CD4-positive, CD25-positive, alpha-beta regulatory T cell (primary cell): Measurements from ENCODE around the gene SH2D1B. TPM values are rescaled to one million over a fixed set of nuclear protein-coding genes. Genes with fewer than 3 reads are reported as not detected.
"Not testable (repeated sequence)": the region's sequence is repeated elsewhere in the genome, so short reads cannot be mapped to it uniquely, and the experiment has no call there.

Experiments used
- ATAC-seq, 2 donors: fragments of 150-1000 bp; cut with Tn5 transposase; one replicate each; pipeline ENCODE4 v1.10.0; 2021; ENCODE audit warnings: low read depth in 2 of 2, moderate number of reproducible peaks in 2 of 2, moderate library complexity in 1 of 2
- DNase-seq, 3 donors: peaks; one replicate each; pipeline versions ENCODE4 v3.0.0 to v3.0.0-alpha.2; 2012 to 2022; ENCODE audit warnings: mixed read lengths in 1 of 3
- H3K27ac ChIP-seq: one replicate; pipeline ENCODE4 v1.7.0; 2013; ENCODE audit warnings: mild to moderate bottlenecking, low read length; ENCODE audit not compliant: insufficient read depth, poor library complexity, severe bottlenecking
- H3K27me3 ChIP-seq: one replicate; pipeline ENCODE4 v1.7.0; 2013; ENCODE audit warnings: low read length; ENCODE audit not compliant: control insufficient read depth, insufficient read depth
- H3K36me3 ChIP-seq: one replicate; pipeline ENCODE4 v1.7.0; 2013; ENCODE audit warnings: mild to moderate bottlenecking, low read length, moderate library complexity; ENCODE audit not compliant: control insufficient read depth, insufficient read depth
- H3K4me1 ChIP-seq: 2 replicates; pipeline ENCODE4 v1.7.0; 2013; ENCODE audit warnings: mild to moderate bottlenecking, low read length; ENCODE audit not compliant: insufficient read depth, control insufficient read depth, poor library complexity, severe bottlenecking
- H3K4me3 ChIP-seq: one replicate; pipeline ENCODE4 v1.7.0; 2013; ENCODE audit warnings: low read depth, mild to moderate bottlenecking, low read length, moderate library complexity
- H3K9me3 ChIP-seq, 2 experiments: 1 replicate in 1 of 2; 2 replicates in 1 of 2; pipeline ENCODE4 v1.7.0; 2013; ENCODE audit warnings: low read length in 2 of 2, mild to moderate bottlenecking in 1 of 2, moderate library complexity in 1 of 2; ENCODE audit not compliant: control insufficient read depth in 2 of 2
- H3K27ac Mint-ChIP-seq, 3 donors: one replicate each; pipeline ENCODE4 v1.8.0; 2020 to 2022; ENCODE audit warnings: mild to moderate bottlenecking in 3 of 3, mixed read lengths in 3 of 3, moderate library complexity in 2 of 3
- H3K27me3 Mint-ChIP-seq: one replicate; pipeline ENCODE4 v1.8.0; 2022; ENCODE audit warnings: mild to moderate bottlenecking, mixed read lengths
- H3K36me3 Mint-ChIP-seq: one replicate; pipeline ENCODE4 v1.8.0; 2020; ENCODE audit warnings: mixed read lengths
- H3K4me1 Mint-ChIP-seq, 4 donors: one replicate each; pipeline ENCODE4 v1.8.0; 2020 to 2022; ENCODE audit warnings: mixed read lengths in 4 of 4, mild to moderate bottlenecking in 1 of 4
- H3K4me3 Mint-ChIP-seq, 4 donors: one replicate each; pipeline ENCODE4 v1.8.0; 2020 to 2022; ENCODE audit warnings: mild to moderate bottlenecking in 4 of 4, mixed read lengths in 4 of 4, moderate library complexity in 3 of 4
- H3K9me3 Mint-ChIP-seq, 7 donors: one replicate each; pipeline ENCODE4 v1.8.0; 2020 to 2022; ENCODE audit warnings: mixed read lengths in 7 of 7, mild to moderate bottlenecking in 3 of 7, moderate library complexity in 2 of 7
- polyA plus RNA-seq, 4 donors: library from polyadenylated mRNA; unstranded; fragments of 300-500 nt; fragmentation: Illumina TruSeq; gene quantifications; one replicate each; pipeline ENCODE4 v1.2.3, GENCODE V29; 2021
- total RNA-seq: library from RNA; stranded (reverse); gene quantifications from one replicate; pipeline ENCODE4 v1.2.3, GENCODE V29; 2022

SH2D1B gene
- total and polyA plus RNA-seq, 5 donors from 2014 or later: 0.12 to 0.37 (median 0.19) TPM; not detected in 2

DNA sequence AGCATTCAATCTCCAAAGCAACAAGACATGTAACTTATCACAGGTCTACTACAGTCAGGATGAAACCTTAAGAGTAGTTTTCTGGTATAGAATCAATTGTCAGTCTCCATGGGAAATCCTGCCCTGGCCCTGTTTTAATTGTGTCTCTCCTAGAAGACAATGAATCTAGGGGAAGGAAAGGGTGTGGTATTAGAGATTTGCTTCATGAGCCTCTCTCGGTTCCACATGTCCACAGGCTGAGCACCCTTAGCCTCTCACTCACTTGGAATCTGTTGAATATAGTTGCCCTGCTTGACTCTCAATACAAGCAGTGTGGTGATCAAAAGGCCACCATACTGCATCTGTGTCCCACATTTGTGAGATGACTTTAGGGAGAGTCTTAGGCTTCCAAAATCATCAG, 53.0 kb downstream of the SH2D1B start:
- Histone ChIP-seq H3K4me3 (no peak overlapping the region), H3K4me1 (no peaks in the 10 kb centered on the region), H3K27ac (no peak overlapping the region), H3K36me3 (no peaks in the 10 kb centered on the region), H3K9me3 (no peaks in the 10 kb centered on the region), H3K27me3 (no peaks in the 10 kb centered on the region)
- peaks cover 13% of the 10 kb centered on the region for H3K27me3 Mint-ChIP-seq
- no peaks in the 10 kb centered on the region for H3K36me3 Mint-ChIP-seq
- no peaks in the 10 kb centered on the region for H3K4me1 Mint-ChIP-seq
- DNase-seq (no peak), ATAC-seq (no peak)
- no peak overlapping the region for H3K4me3 Mint-ChIP-seq
- H3K9me3 Mint-ChIP-seq: no peaks in the 10 kb centered on the region
- H3K27ac Mint-ChIP-seq: no peak overlapping the region

DNA sequence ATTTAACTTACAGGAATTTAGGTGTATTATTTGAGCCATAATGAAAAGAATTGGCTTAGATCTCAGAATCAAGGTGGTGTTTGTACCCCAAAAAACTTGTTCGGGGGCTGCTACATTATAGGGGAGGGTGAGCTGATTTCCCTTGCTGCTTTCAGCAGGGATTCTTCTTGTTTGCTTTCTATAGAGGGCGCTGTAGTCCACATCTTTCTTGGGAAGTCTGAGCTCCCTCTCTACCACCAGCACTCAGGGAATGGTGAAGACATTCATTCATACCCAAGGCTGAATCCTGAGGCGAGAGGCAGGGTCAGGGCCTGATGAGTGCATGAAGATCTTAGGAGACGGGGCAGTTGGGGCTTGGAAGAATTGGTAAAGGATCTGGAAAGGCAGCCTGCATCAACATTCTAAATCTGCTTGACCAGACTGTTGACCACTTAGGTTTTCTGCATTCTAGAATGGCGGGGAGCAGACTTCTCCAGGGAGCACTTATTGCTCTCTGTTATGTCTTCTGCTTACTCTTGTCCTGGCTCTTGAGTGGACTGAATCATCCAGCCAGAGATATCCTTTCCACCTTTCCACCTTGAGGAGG, 54.2 kb downstream of the SH2D1B start:
- H3K27ac Mint-ChIP-seq: no peak overlapping the region
- peaks cover 14% of the 10 kb centered on the region for H3K27me3 Mint-ChIP-seq
- H3K36me3 ChIP-seq: no peaks in the 10 kb centered on the region
- no peaks in the 10 kb centered on the region for H3K4me1 ChIP-seq
- no peak overlapping the region for H3K4me3 Mint-ChIP-seq
- no peaks in the 10 kb centered on the region for H3K9me3 Mint-ChIP-seq
- no peak for ATAC-seq
- no peaks in the 10 kb centered on the region for H3K9me3 ChIP-seq
- no peaks in the 10 kb centered on the region for H3K27me3 ChIP-seq
- H3K27ac ChIP-seq: no peak overlapping the region
- no peak overlapping the region for H3K4me3 ChIP-seq
- DNase-seq: no peak
- no peaks in the 10 kb centered on the region for H3K4me1 Mint-ChIP-seq
- no peaks in the 10 kb centered on the region for H3K36me3 Mint-ChIP-seq

GRCh38 chr1:162353702-162354101, 58.2 kb downstream of the SH2D1B start:
- ATAC-seq: no peak
- no peak overlapping the region for H3K27ac ChIP-seq

DNA sequence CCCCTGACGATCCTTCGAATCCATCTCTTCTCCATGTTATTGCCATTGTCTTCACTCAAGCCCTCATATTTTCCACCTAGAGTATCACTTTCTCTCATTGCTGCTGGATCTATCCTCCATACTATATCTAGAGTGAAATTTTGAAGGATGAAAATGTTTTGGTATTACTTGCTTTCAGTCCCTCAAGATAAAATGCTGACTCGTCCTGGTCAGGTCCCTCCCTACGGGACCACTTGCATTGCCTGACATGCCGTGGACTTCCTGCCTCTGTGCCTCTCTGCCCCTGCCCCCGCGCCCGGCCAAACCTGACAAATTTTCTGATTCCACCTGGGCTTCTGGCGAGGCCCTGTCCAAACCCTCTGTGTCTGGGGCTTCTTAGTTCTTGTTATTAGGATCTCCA, 58.9 kb downstream of the SH2D1B start:
- ATAC-seq (no peak), DNase-seq (no peak)
- Histone ChIP-seq H3K27me3 (peaks cover 3% of the 10 kb centered on the region), H3K27ac (no peak overlapping the region), H3K4me1 (no peaks in the 10 kb centered on the region), H3K36me3 (no peaks in the 10 kb centered on the region), H3K4me3 (no peak overlapping the region), H3K9me3 (no peaks in the 10 kb centered on the region)
- Mint-ChIP-seq H3K9me3 (no peaks in the 10 kb centered on the region), H3K27ac (no peak overlapping the region), H3K36me3 (no peaks in the 10 kb centered on the region), H3K4me1 (no peaks in the 10 kb centered on the region), H3K27me3 (peaks cover 20% of the 10 kb centered on the region), H3K4me3 (no peak overlapping the region)

More at GRCh38 chr1:162353702-162354101, 58.2 kb downstream of the SH2D1B start:
- Histone ChIP-seq H3K36me3 (no peaks in the 10 kb centered on the region), H3K4me1 (no peaks in the 10 kb centered on the region), H3K9me3 (no peaks in the 10 kb centered on the region), H3K4me3 (no peak overlapping the region), H3K27me3 (peaks cover 3% of the 10 kb centered on the region)
- Mint-ChIP-seq H3K4me1 (no peaks in the 10 kb centered on the region), H3K27ac (no peak overlapping the region), H3K36me3 (no peaks in the 10 kb centered on the region), H3K9me3 (no peaks in the 10 kb centered on the region), H3K27me3 (peaks cover 20% of the 10 kb centered on the region), H3K4me3 (no peak overlapping the region)
- no peak for DNase-seq

DNA sequence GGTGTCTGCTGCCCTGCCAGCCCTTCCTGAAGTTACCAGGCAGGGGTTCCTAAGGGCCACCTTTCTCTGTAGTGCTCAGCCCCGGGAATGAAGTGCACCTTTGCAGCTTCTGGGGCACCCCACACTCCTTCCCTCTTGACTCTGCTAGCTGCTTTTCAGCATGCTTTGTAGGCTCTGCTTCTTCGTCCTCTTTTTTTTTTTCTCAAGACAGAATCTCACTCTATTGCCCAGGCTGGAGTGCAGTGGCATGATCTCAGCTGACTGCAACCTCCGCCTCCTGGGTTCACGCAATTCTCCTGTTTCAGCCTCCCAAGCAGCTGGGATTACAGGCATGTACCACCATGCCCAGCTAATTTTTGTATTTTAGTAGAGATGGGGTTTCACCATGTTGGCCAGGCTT, 60.1 kb downstream of the SH2D1B start:
- H3K4me3 ChIP-seq, H3K36me3 Mint-ChIP-seq, H3K9me3 Mint-ChIP-seq, H3K27me3 ChIP-seq, H3K27ac ChIP-seq, H3K27ac Mint-ChIP-seq, ATAC-seq, DNase-seq, H3K36me3 ChIP-seq, H3K4me3 Mint-ChIP-seq, H3K4me1 ChIP-seq, H3K9me3 ChIP-seq, H3K4me1 Mint-ChIP-seq: not testable (repeated sequence)
- H3K27me3 Mint-ChIP-seq: peaks cover 18% of the 10 kb centered on the region

DNA sequence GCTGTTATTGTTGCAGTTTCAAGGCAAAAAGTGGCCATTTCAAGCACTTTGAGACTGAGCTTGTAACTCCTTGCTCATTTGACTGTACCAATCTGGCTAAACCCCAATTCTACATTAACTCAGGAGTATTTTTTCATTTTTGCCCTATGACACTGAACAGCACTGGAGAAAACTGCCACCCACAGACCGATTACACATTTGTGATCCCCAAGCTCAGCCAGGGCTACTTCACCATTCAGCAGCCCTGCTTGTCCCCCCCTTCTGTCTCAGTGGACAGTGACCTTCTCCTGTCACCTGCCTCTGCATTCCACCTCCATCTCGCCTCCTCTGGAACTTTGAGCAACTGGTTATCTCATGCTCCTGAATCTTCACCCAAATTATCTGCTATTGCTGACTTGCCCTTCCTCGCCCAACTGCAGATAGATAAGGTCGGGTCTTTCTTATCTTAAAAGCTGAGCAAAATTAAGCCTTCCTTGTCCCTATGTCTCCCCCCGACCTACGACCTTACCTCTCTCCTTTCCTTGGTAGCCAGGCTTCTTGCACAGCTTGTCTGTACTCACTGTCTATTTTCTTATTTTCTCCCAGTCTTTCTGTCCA, 60.6 kb downstream of the SH2D1B start:
- no peak overlapping the region for H3K4me3 ChIP-seq
- no peaks in the 10 kb centered on the region for H3K9me3 ChIP-seq
- H3K36me3 ChIP-seq: no peaks in the 10 kb centered on the region
- no peak overlapping the region for H3K27ac Mint-ChIP-seq
- no peak overlapping the region for H3K4me3 Mint-ChIP-seq
- H3K9me3 Mint-ChIP-seq: no peaks in the 10 kb centered on the region
- peaks cover 15% of the 10 kb centered on the region for H3K27me3 Mint-ChIP-seq
- H3K36me3 Mint-ChIP-seq: no peaks in the 10 kb centered on the region
- no peak for ATAC-seq
- H3K27ac ChIP-seq: no peak overlapping the region
- peaks cover 3% of the 10 kb centered on the region for H3K27me3 ChIP-seq
- no peak for DNase-seq
- H3K4me1 ChIP-seq: no peaks in the 10 kb centered on the region
- no peaks in the 10 kb centered on the region for H3K4me1 Mint-ChIP-seq

- Mint-ChIP-seq H3K9me3 (no peaks in the 10 kb centered on the region), H3K27me3 (peaks cover 12% of the 10 kb centered on the region), H3K27ac (no peak overlapping the region), H3K36me3 (no peaks in the 10 kb centered on the region), H3K4me3 (no peak overlapping the region), H3K4me1 (no peaks in the 10 kb centered on the region)
- H3K4me3 ChIP-seq: no peak overlapping the region
- H3K27ac ChIP-seq: no peak overlapping the region
- no peaks in the 10 kb centered on the region for H3K4me1 ChIP-seq
- ATAC-seq (no peak), DNase-seq (no peak)
- H3K9me3 ChIP-seq: no peaks in the 10 kb centered on the region
- H3K27me3 ChIP-seq: peaks cover 3% of the 10 kb centered on the region
- no peaks in the 10 kb centered on the region for H3K36me3 ChIP-seq
These were observed 62.2 kb downstream of the SH2D1B start for GRCh38 chr1:162349635-162350330.

DNA sequence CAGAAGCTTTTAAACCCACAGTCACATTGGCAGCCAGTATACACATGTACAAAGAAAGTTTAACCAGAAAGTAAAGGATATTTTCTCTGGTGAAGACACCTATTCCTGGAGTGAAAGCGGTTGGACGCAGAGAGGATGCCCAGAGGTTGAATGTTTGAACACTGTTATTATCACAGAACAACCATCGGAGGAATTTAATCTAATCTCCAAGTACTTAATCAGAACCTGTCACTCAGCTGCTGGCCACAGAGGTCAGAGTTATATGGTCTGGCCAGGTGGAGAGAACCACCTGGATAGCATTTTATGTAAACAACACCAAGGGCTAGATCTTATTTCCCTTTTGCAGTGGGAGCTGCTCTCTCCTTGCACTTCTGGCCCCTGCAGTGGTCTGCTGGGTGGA, 64.7 kb downstream of the SH2D1B start:
- Histone ChIP-seq H3K27ac (no peak overlapping the region), H3K4me1 (no peaks in the 10 kb centered on the region), H3K27me3 (peaks cover 3% of the 10 kb centered on the region), H3K9me3 (no peaks in the 10 kb centered on the region), H3K4me3 (no peak overlapping the region), H3K36me3 (no peaks in the 10 kb centered on the region)
- Mint-ChIP-seq H3K4me1 (no peaks in the 10 kb centered on the region), H3K27ac (no peak overlapping the region), H3K4me3 (no peak overlapping the region), H3K36me3 (no peaks in the 10 kb centered on the region), H3K27me3 (peaks cover 9% of the 10 kb centered on the region), H3K9me3 (no peaks in the 10 kb centered on the region)
- no peak for DNase-seq
- ATAC-seq: no peak
